KMS-11 (cell line): ENCODE measurements around the gene PARVG.

ENCODE experiments used
- H2AFZ ChIP-seq: fragments of 200-600 bp; sonication (generic); 2 replicates; pipeline ENCODE4 v1.6.1; 2016; ENCODE audit warnings: antibody characterized with exemption, mixed run types, low read depth
- H3K27ac ChIP-seq: fragments of 200-600 bp; sonication (generic); 2 replicates; pipeline ENCODE4 v1.6.1; 2016; ENCODE audit warnings: mild to moderate bottlenecking, mixed run types
- H3K27me3 ChIP-seq: fragments of 200-600 bp; sonication (generic); 2 replicates; pipeline ENCODE4 v1.6.1; 2017; ENCODE audit warnings: mild to moderate bottlenecking, low read depth, mixed run types, moderate library complexity; ENCODE audit not compliant: insufficient read depth
- H3K36me3 ChIP-seq: fragments of 200-600 bp; sonication (generic); 2 replicates; pipeline ENCODE4 v1.6.1; 2017; ENCODE audit warnings: mild to moderate bottlenecking, mixed run types; ENCODE audit not compliant: insufficient read depth
- H3K4me1 ChIP-seq: fragments of 200-600 bp; sonication (generic); 2 replicates; pipeline ENCODE4 v1.6.1; 2016; ENCODE audit warnings: mild to moderate bottlenecking, low read depth, mixed run types; ENCODE audit not compliant: poor library complexity, severe bottlenecking
- H3K4me2 ChIP-seq: fragments of 200-600 bp; sonication (generic); 2 replicates; pipeline ENCODE4 v1.7.0; 2016; ENCODE audit warnings: mild to moderate bottlenecking, mixed run types
- H3K4me3 ChIP-seq: fragments of 200-600 bp; sonication (generic); IDR thresholded peaks from 2 replicates; pipeline ENCODE4 v1.6.1; 2017; ENCODE audit warnings: low read depth, low read length, mixed read lengths; ENCODE audit not compliant: insufficient read depth
- H3K79me2 ChIP-seq: fragments of 200-600 bp; sonication (generic); 2 replicates; pipeline ENCODE4 v1.6.1; 2016; ENCODE audit warnings: low read depth, mixed run types; ENCODE audit not compliant: insufficient read depth
- H3K9ac ChIP-seq: fragments of 200-600 bp; sonication (generic); 2 replicates; pipeline ENCODE4 v1.6.1; 2016; ENCODE audit warnings: mild to moderate bottlenecking, mixed run types
- H4K20me1 ChIP-seq: fragments of 200-600 bp; sonication (generic); 2 replicates; pipeline ENCODE4 v1.6.1; 2016; ENCODE audit warnings: mild to moderate bottlenecking, mixed run types; ENCODE audit not compliant: insufficient read depth
- CTCF ChIP-seq: fragments of 200-600 bp; sonication (generic); conservative IDR thresholded peaks from 2 replicates; pipeline ENCODE4 v1.6.1; 2017; ENCODE audit warnings: low read depth, mild to moderate bottlenecking, antibody characterized with exemption, low read length, moderate library complexity, mixed read lengths

The PARVG gene

GRCh38 chr22:44172370-44173108 is 8.2 kb upstream of the PARVG start:
- Histone ChIP-seq H3K36me3 (no peaks in the 10 kb centered on the region), H3K9ac (no peak overlapping the region), H3K4me1 (no peaks in the 10 kb centered on the region), H4K20me1 (no peaks in the 10 kb centered on the region), H3K4me3 (no peak overlapping the region), H3K4me2 (no peak overlapping the region), H3K27ac (no peak overlapping the region), H2AFZ (no peak overlapping the region), H3K27me3 (no peaks in the 10 kb centered on the region), H3K79me2 (no peaks in the 10 kb centered on the region)
- no peak for TF ChIP-seq CTCF

- no peak overlapping the region for H3K9ac ChIP-seq
- H4K20me1 ChIP-seq = no peaks in the 10 kb centered on the region
- H3K36me3 ChIP-seq = no peaks in the 10 kb centered on the region
- H3K4me3 ChIP-seq = no peak overlapping the region
- no peaks in the 10 kb centered on the region for H3K4me1 ChIP-seq
- H3K27me3 ChIP-seq = no peaks in the 10 kb centered on the region
- no peaks in the 10 kb centered on the region for H3K79me2 ChIP-seq
- H2AFZ ChIP-seq = no peak overlapping the region
- H3K27ac ChIP-seq = no peak overlapping the region
- TF ChIP-seq CTCF = no peak
- no peak overlapping the region for H3K4me2 ChIP-seq
These were observed 7.6 kb upstream of the PARVG start for GRCh38 chr22:44173154-44173553.

- Histone ChIP-seq H2AFZ (no peak overlapping the region), H3K4me2 (no peak overlapping the region), H4K20me1 (no peaks in the 10 kb centered on the region), H3K9ac (no peak overlapping the region), H3K36me3 (no peaks in the 10 kb centered on the region), H3K4me1 (no peaks in the 10 kb centered on the region), H3K27me3 (no peaks in the 10 kb centered on the region; the same call in 1 of the 2 replicates), H3K27ac (no peak overlapping the region), H3K4me3 (no peak overlapping the region), H3K79me2 (no peaks in the 10 kb centered on the region)
- TF ChIP-seq CTCF = no peak
These were observed 5.0 kb upstream of the PARVG start for GRCh38 chr22:44175676-44176075.

- TF ChIP-seq CTCF = no peak
- H4K20me1 ChIP-seq = no peaks in the 10 kb centered on the region
- no peaks in the 10 kb centered on the region for H3K79me2 ChIP-seq
- no peak overlapping the region for H3K4me2 ChIP-seq
- no peak overlapping the region for H3K9ac ChIP-seq
- H2AFZ ChIP-seq = no peak overlapping the region
- no peaks in the 10 kb centered on the region for H3K36me3 ChIP-seq
- H3K27ac ChIP-seq = no peak overlapping the region
- H3K4me1 ChIP-seq = no peaks in the 10 kb centered on the region
- H3K27me3 ChIP-seq = peaks cover 8% of the 10 kb centered on the region; the same call in 1 of the 2 replicates
- H3K4me3 ChIP-seq = no peak overlapping the region
These were observed 1.3 kb upstream of the PARVG start for GRCh38 chr22:44179196-44179988.
